HepG2 (cell line): ENCODE measurements around the gene PACS1. TPM values are rescaled to one million over a fixed set of nuclear protein-coding genes. Genes with fewer than 3 reads are reported as not detected.

Source experiments
- ATAC-seq: fragments of 200-7000 bp; cut with Tn5 transposase; 3 replicates; pipeline ENCODE4 v1.9.1; 2020; ENCODE audit warnings: mild to moderate bottlenecking, moderate library complexity
- BruUV-seq: library from RNA; stranded (reverse); fragments of 400-500 nt; replicated peaks from 2 replicates; lab custom pipeline; 2021; lab: Mats Ljungman, UMichigan
- CTCF ChIA-PET: fragments of 300-600 bp; formaldehyde crosslinking; extraction: SDS; loops from one replicate; lab custom pipeline; 2021; ENCODE audit warnings: low total read pairs, inconsistent platforms, low intra/inter-chr PET ratio; lab: Yijun Ruan, JAX
- POLR2A ChIA-PET: fragments of 350-600 bp; sonication (Branson Sonifier 250); formaldehyde crosslinking; loops from one replicate; lab custom pipeline; 2020; ENCODE audit warnings: antibody characterized with exemption, inconsistent platforms; lab: Yijun Ruan, JAX
- DNase-seq: peaks from one replicate; pipeline ENCODE4 v3.0.0-alpha.2; 2015; ENCODE audit warnings: low spot score
- FAIRE-seq: peaks from 3 replicates; lab custom pipeline; 2011; peaks lifted over from hg19 to GRCh38; lab: Jason Lieb, UNC
- H2AFZ ChIP-seq: one replicate; pipeline ENCODE4 v1.6.1; 2011; ENCODE audit warnings: low read length, inconsistent platforms
- H3K27ac ChIP-seq: fragments of 300-600 bp; 3 replicates; pipeline ENCODE4 v1.8.0; 2011; ENCODE audit warnings: mixed run types, mild to moderate bottlenecking, mixed read lengths, low read length, inconsistent platforms; ENCODE audit not compliant: insufficient read depth; ENCODE audit errors: extremely low read length
- H3K27me3 ChIP-seq, 2 experiments: fragments of 200-600 bp in 1 of 2; 2 replicates in 1 of 2; 3 replicates in 1 of 2; pipeline versions ENCODE4 v1.6.0 to v1.8.0; 2011; ENCODE audit warnings: low read length in 2 of 2, mild to moderate bottlenecking in 2 of 2, moderate library complexity in 2 of 2, inconsistent platforms in 1 of 2; ENCODE audit not compliant: insufficient read depth in 2 of 2, control insufficient read depth in 1 of 2
- H3K36me3 ChIP-seq, 2 experiments: fragments of 200-600 bp in 1 of 2; replicated peaks in 1 of 2; 2 replicates in 1 of 2; 3 replicates in 1 of 2; pipeline versions ENCODE4 v1.5.1 to v1.8.0; 2011; ENCODE audit warnings: low read length in 2 of 2, inconsistent platforms in 1 of 2; ENCODE audit not compliant: insufficient read depth in 2 of 2, control insufficient read depth in 1 of 2
- H3K4me1 ChIP-seq: 2 replicates; pipeline ENCODE4 v1.5.1; 2012; ENCODE audit warnings: low read length, inconsistent platforms; ENCODE audit not compliant: insufficient read depth
- H3K4me2 ChIP-seq: 2 replicates; pipeline ENCODE4 v1.6.0; 2011; ENCODE audit warnings: low read depth, low read length, inconsistent platforms
- H3K4me3 ChIP-seq, 3 experiments: fragments of 200-600 bp in 1 of 3; sonication (generic), shearing (Covaris generic) in 1 of 3; replicated peaks in 1 of 3; 2 replicates each; pipeline ENCODE4 v1.5.1; 2011 to 2016; ENCODE audit warnings: low read length in 3 of 3, inconsistent platforms in 2 of 3, low read depth in 2 of 3, mild to moderate bottlenecking in 2 of 3, control low read depth in 1 of 3, mixed read lengths in 1 of 3; ENCODE audit not compliant: insufficient read depth in 1 of 3
- H3K79me2 ChIP-seq: one replicate; pipeline ENCODE4 v1.6.1; 2011; ENCODE audit warnings: low read length, inconsistent platforms; ENCODE audit not compliant: insufficient read depth
- H3K9ac ChIP-seq: 2 replicates; pipeline ENCODE4 v1.6.0; 2011; ENCODE audit warnings: mild to moderate bottlenecking, low read depth, low read length, inconsistent platforms; ENCODE audit not compliant: insufficient read depth
- H3K9me3 ChIP-seq: 2 replicates; pipeline ENCODE4 v1.5.1; 2012; ENCODE audit warnings: mild to moderate bottlenecking, low read length
- H4K20me1 ChIP-seq: 2 replicates; pipeline ENCODE4 v1.6.0; 2011; ENCODE audit warnings: inconsistent platforms, mild to moderate bottlenecking, low read length, moderate library complexity; ENCODE audit not compliant: insufficient read depth
- AGO2 ChIP-seq: fragments of 200-400 bp; formaldehyde crosslinking; optimal IDR thresholded peaks from 2 replicates; pipeline ENCODE3; 2017; ENCODE audit warnings: mild to moderate bottlenecking, low read depth, low read length, moderate library complexity
- BCLAF1 ChIP-seq: fragments of 450-650 bp; IDR thresholded peaks from 2 replicates; pipeline ENCODE4 v1.6.1; 2017; ENCODE audit warnings: mild to moderate bottlenecking
- NFKB2 ChIP-seq: sonication (generic); formaldehyde crosslinking; IDR thresholded peaks from 2 replicates; pipeline ENCODE4 v1.4.0; 2020; ENCODE audit warnings: missing genetic modification reagents, borderline replicate concordance
- NONO ChIP-seq, 2 experiments: fragments of 450-650 bp in 1 of 2; sonication (generic) in 1 of 2; formaldehyde crosslinking in 1 of 2; IDR thresholded peaks in 1 of 2; conservative IDR thresholded peaks in 1 of 2; 2 replicates each; pipeline versions ENCODE4 v1.6.1 to v1.8.0; 2017 to 2022; ENCODE audit warnings: mild to moderate bottlenecking in 1 of 2, missing genetic modification reagents in 1 of 2, moderate library complexity in 1 of 2
- PPARG ChIP-seq: conservative IDR thresholded peaks from 2 replicates; pipeline ENCODE4 v1.6.1; 2016; ENCODE audit warnings: missing biosample characterization, missing genetic modification reagents
- ZNF567 ChIP-seq: sonication (generic); formaldehyde crosslinking; IDR thresholded peaks from 2 replicates; pipeline ENCODE4 v1.8.1; 2023; ENCODE audit warnings: mild to moderate bottlenecking, missing genetic modification reagents, borderline replicate concordance
- WGBS: methylation state at CpG from one replicate; pipeline ENCODE4 v1.1.6; 2017; ENCODE audit warnings: low lambda C conversion rate; 5-methylcytosine and 5-hydroxymethylcytosine counted together
- in situ Hi-C: cut with HindIII; loops from 2 replicates; pipeline ENCODE4 v1.10.0; 2017; ENCODE audit warnings: low pct_unique_long_range_greater_than_20kb; ENCODE audit not compliant: extremely low pct_ligation_motif_present
- intact Hi-C: fragments of 100-400 bp; cut with micrococcal nuclease; formaldehyde crosslinking; loops from one replicate; pipeline ENCODE4 v1.10.0; 2022; ENCODE audit not compliant: unreplicated experiment
- polyA plus RNA-seq, 8 experiments: library from polyadenylated mRNA; depleted of rRNA in 3 of 8; stranded (reverse) in 7 of 8; unstranded in 1 of 8; fragments of >200 nt; fragmentation: Illumina TruSeq in 4 of 8; extraction: Trizol in 4 of 8; gene quantifications; 2 replicates each; pipeline versions ENCODE4 v1.2.1 to v1.2.3, GENCODE V29; 2011 to 2016; ENCODE audit warnings: low read depth in 4 of 8, missing spikeins in 1 of 8, mixed read lengths in 1 of 8; ENCODE audit not compliant: insufficient read depth in 1 of 8
- total RNA-seq, 5 experiments: library from RNA; depleted of rRNA; stranded (reverse); fragments of >200 nt; fragmentation: Illumina TruSeq; extraction: Trizol; gene quantifications; 2 replicates each; pipeline ENCODE4 v1.2.3, GENCODE V29; 2016; ENCODE audit warnings: low read depth in 1 of 5

The PACS1 gene
- total and polyA plus RNA-seq, 2 of the 13 experiments (the other 11 are each of a cell fraction or from before 2014, with no cell fraction given): 7.6 to 8.6 TPM

- in situ Hi-C loops: no loop called here
- Histone ChIP-seq H3K27ac (no peak overlapping the region), H3K4me3 (no peak overlapping the region), H2AFZ (no peak overlapping the region)
- no peak for FAIRE-seq
- POLR2A ChIA-PET: no interaction called here
- TF ChIP-seq NFKB2 (CRISPR knock-in tag) (no peak), BCLAF1 (no peak)
- TF ChIP-seq, all 625 proteins: peak for 0
- BruUV-seq: no TSS peak
- no peaks in the 10 kb centered on the region for H3K27me3 ChIP-seq
- CTCF ChIA-PET: no interaction called here
- 97% methylated on average over 8 of the region's 8 CpGs for WGBS
- intact Hi-C loops: no loop called here
- no peaks in the 10 kb centered on the region for H3K79me2 ChIP-seq
- H3K4me1 ChIP-seq: peaks cover 13% of the 10 kb centered on the region
- H3K4me2 ChIP-seq: no peak overlapping the region
- no peaks in the 10 kb centered on the region for H3K9me3 ChIP-seq
- H3K36me3 ChIP-seq: no peaks in the 10 kb centered on the region
- H3K9ac ChIP-seq: no peak overlapping the region
- no peak for DNase-seq
- no peaks in the 10 kb centered on the region for H4K20me1 ChIP-seq
- ATAC-seq: no peak
These were observed 89.4 kb downstream of the PACS1 start for GRCh38 chr11:66159324-66159984.

- Histone ChIP-seq H3K4me3 (no peak overlapping the region), H3K27ac (no peak overlapping the region), H3K4me1 (peaks cover under 1% of the 10 kb centered on the region), H3K36me3 (no peaks in the 10 kb centered on the region), H2AFZ (no peak overlapping the region), H3K27me3 (no peaks in the 10 kb centered on the region), H3K79me2 (no peaks in the 10 kb centered on the region), H3K9me3 (no peaks in the 10 kb centered on the region), H4K20me1 (no peaks in the 10 kb centered on the region), H3K9ac (no peak overlapping the region), H3K4me2 (no peak overlapping the region)
- ChIA-PET POLR2A (no interaction called here), CTCF (no interaction called here)
- FAIRE-seq (no peak), ATAC-seq (no peak), DNase-seq (no peak)
- in situ Hi-C loops (no loop called here), intact Hi-C loops (no loop called here)
- 94% methylated on average over 5 of the region's 5 CpGs for WGBS
- TF ChIP-seq NONO (IDR thresholded peaks at IDR 0.05) (no peak), NONO (CRISPR knock-in tag; conservative IDR thresholded peaks at IDR 0.05) (no peak), ZNF567 (CRISPR knock-in tag) (no peak), AGO2 (no peak), PPARG (no peak)
- BruUV-seq: no TSS peak
These were observed 90.6 kb downstream of the PACS1 start for GRCh38 chr11:66160709-66161108.
